ENCODE measurements around the gene ARID3C. TPM values are rescaled to one million over a fixed set of nuclear protein-coding genes. Genes with fewer than 3 reads are reported as not detected.

Gene ARID3C
- total RNA-seq, 1 experiment from 2014 or later, result 0.42 TPM

- H4K20me1 ChIP-seq (ENCODE audit: insufficient read depth), result no peaks in the 10 kb centered on the region
- POLR2A ChIA-PET, result no interaction called here
These were observed 5.3 kb downstream of the ARID3C start for GRCh38 chr9:34623374-34624235.

More at GRCh38 chr9:34623374-34624235, 5.3 kb downstream of the ARID3C start:
- no peak for DNase-seq (ENCODE audit: low read depth, low spot score)
- Histone ChIP-seq H3K27ac (ENCODE audit: low read depth, low read length) (no peak overlapping the region), H3K4me2 (ENCODE audit: low read length) (no peak overlapping the region), H2AFZ (ENCODE audit: low read depth, low read length, poor library complexity, severe bottlenecking) (no peak overlapping the region), H3K9ac (ENCODE audit: low read length) (no peak overlapping the region), H3K36me3 (ENCODE audit: control insufficient read depth in 1 of 2, insufficient read depth in 2 of 2, low read length in 2 of 2) (no peaks in the 10 kb centered on the region), H3K9me2 (ENCODE audit: insufficient read depth) (no peaks in the 10 kb centered on the region), H3K9me3 (ENCODE audit: control insufficient read depth in 1 of 2, insufficient read depth in 1 of 2, low read depth in 1 of 2, low read length in 2 of 2) (no peaks in the 10 kb centered on the region), H3K79me2 (ENCODE audit: insufficient read depth, low read length) (peaks cover 5% of the 10 kb centered on the region; the same call in 1 of the 2 replicates), H3K4me1 (ENCODE audit: control insufficient read depth in 1 of 2, insufficient read depth in 2 of 2, low read length in 2 of 2) (peaks cover 11 to 20% of the 10 kb centered on the region in 2 experiments), H3K27me3 (ENCODE audit: insufficient read depth, low read length) (peaks cover 8% of the 10 kb centered on the region; the same call in 1 of the 2 replicates), H3K4me3 (replicated peaks in 1 of 2; ENCODE audit: low read depth in 1 of 2, low read length in 2 of 2) (no peak overlapping the region)
- BruUV-seq (replicated peaks), result no TSS peak
- intact Hi-C loops (cut with micrococcal nuclease), result no loop called here
- RAD21 ChIA-PET (ENCODE audit: low non-redundant PET in 1 of 2, low total read pairs in 2 of 2, uncharacterized antibody in 2 of 2, unreplicated experiment in 2 of 2), result no interaction called here
- CTCF ChIA-PET, result interaction anchor here (1.0 kb wide), 1 partner anchor 10 kb away, joined by 3 read pairs; no protein-coding TSS in a partner anchor
- no peak for ATAC-seq
- no peak for TF ChIP-seq POLR2A (IDR thresholded peaks at IDR 0.05; ENCODE audit: borderline replicate concordance, extremely low read depth, insufficient read depth, insufficient read length)
- TF ChIP-seq ZFX (IDR thresholded peaks at IDR 0.05), result no peak
- TF ChIP-seq EZH2phosphoT487 (IDR thresholded peaks at IDR 0.05; ENCODE audit: borderline replicate concordance), result no peak
- TF ChIP-seq EZH2 (IDR thresholded peaks at IDR 0.05), result no peak
- no peak for TF ChIP-seq JUND (IDR thresholded peaks at IDR 0.05)
- TF ChIP-seq, protein P1, sequence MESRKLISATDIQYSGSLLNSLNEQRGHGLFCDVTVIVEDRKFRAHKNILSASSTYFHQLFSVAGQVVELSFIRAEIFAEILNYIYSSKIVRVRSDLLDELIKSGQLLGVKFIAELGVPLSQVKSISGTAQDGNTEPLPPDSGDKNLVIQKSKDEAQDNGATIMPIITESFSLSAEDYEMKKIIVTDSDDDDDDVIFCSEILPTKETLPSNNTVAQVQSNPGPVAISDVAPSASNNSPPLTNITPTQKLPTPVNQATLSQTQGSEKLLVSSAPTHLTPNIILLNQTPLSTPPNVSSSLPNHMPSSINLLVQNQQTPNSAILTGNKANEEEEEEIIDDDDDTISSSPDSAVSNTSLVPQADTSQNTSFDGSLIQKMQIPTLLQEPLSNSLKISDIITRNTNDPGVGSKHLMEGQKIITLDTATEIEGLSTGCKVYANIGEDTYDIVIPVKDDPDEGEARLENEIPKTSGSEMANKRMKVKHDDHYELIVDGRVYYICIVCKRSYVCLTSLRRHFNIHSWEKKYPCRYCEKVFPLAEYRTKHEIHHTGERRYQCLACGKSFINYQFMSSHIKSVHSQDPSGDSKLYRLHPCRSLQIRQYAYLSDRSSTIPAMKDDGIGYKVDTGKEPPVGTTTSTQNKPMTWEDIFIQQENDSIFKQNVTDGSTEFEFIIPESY (IDR thresholded peaks at IDR 0.05; ENCODE audit: extremely low read depth, insufficient replicate concordance, low read length), result no peak
- no peak for TF ChIP-seq MAX (IDR thresholded peaks at IDR 0.05)
- no peak for TF ChIP-seq YY1 (IDR thresholded peaks at IDR 0.05; ENCODE audit: extremely low read depth, insufficient replicate concordance, low read depth, low read length)
- TF ChIP-seq CEBPB (IDR thresholded peaks at IDR 0.05; ENCODE audit: low read depth), result no peak
- no peak for TF ChIP-seq SRF (IDR thresholded peaks at IDR 0.05; ENCODE audit: low read depth)
- no peak for TF ChIP-seq RAD21 (IDR thresholded peaks at IDR 0.05; ENCODE audit: low read depth)
- no peak for TF ChIP-seq POLR2AphosphoS5 (IDR thresholded peaks at IDR 0.05; ENCODE audit: low read depth, low read length)
- TF ChIP-seq, protein P2, sequence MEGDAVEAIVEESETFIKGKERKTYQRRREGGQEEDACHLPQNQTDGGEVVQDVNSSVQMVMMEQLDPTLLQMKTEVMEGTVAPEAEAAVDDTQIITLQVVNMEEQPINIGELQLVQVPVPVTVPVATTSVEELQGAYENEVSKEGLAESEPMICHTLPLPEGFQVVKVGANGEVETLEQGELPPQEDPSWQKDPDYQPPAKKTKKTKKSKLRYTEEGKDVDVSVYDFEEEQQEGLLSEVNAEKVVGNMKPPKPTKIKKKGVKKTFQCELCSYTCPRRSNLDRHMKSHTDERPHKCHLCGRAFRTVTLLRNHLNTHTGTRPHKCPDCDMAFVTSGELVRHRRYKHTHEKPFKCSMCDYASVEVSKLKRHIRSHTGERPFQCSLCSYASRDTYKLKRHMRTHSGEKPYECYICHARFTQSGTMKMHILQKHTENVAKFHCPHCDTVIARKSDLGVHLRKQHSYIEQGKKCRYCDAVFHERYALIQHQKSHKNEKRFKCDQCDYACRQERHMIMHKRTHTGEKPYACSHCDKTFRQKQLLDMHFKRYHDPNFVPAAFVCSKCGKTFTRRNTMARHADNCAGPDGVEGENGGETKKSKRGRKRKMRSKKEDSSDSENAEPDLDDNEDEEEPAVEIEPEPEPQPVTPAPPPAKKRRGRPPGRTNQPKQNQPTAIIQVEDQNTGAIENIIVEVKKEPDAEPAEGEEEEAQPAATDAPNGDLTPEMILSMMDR (IDR thresholded peaks at IDR 0.05 in 2 of 3, conservative IDR thresholded peaks at IDR 0.05 in 1 of 3; ENCODE audit: borderline replicate concordance in 1 of 3, insufficient read depth in 1 of 3, low read depth in 2 of 3, low read length in 2 of 3), result no peak
- TF ChIP-seq SP1 (IDR thresholded peaks at IDR 0.05; ENCODE audit: low read depth), result no peak
- no peak for TF ChIP-seq CBX3 (IDR thresholded peaks at IDR 0.05; ENCODE audit: low read depth)
- no peak for TF ChIP-seq ZNF274 (IDR thresholded peaks at IDR 0.05; ENCODE audit: low read depth, low read length)
- TF ChIP-seq, protein P3, sequence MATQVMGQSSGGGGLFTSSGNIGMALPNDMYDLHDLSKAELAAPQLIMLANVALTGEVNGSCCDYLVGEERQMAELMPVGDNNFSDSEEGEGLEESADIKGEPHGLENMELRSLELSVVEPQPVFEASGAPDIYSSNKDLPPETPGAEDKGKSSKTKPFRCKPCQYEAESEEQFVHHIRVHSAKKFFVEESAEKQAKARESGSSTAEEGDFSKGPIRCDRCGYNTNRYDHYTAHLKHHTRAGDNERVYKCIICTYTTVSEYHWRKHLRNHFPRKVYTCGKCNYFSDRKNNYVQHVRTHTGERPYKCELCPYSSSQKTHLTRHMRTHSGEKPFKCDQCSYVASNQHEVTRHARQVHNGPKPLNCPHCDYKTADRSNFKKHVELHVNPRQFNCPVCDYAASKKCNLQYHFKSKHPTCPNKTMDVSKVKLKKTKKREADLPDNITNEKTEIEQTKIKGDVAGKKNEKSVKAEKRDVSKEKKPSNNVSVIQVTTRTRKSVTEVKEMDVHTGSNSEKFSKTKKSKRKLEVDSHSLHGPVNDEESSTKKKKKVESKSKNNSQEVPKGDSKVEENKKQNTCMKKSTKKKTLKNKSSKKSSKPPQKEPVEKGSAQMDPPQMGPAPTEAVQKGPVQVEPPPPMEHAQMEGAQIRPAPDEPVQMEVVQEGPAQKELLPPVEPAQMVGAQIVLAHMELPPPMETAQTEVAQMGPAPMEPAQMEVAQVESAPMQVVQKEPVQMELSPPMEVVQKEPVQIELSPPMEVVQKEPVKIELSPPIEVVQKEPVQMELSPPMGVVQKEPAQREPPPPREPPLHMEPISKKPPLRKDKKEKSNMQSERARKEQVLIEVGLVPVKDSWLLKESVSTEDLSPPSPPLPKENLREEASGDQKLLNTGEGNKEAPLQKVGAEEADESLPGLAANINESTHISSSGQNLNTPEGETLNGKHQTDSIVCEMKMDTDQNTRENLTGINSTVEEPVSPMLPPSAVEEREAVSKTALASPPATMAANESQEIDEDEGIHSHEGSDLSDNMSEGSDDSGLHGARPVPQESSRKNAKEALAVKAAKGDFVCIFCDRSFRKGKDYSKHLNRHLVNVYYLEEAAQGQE (IDR thresholded peaks at IDR 0.05; ENCODE audit: low read depth), result no peak

Data from HCT116 (cell line).